Endothelial cell of umbilical vein (primary cell): ENCODE measurements around the gene RYR2.

ENCODE experiments used
- EZH2 ChIP-seq: IDR thresholded peaks from 2 replicates; pipeline ENCODE4 v1.6.1; 2012; ENCODE audit warnings: borderline replicate concordance, low read depth, mild to moderate bottlenecking, moderate library complexity, low read length, inconsistent platforms; ENCODE audit not compliant: severe bottlenecking
- FOS ChIP-seq: IDR thresholded peaks from 2 replicates; pipeline ENCODE4 v1.6.1; 2011; ENCODE audit warnings: mild to moderate bottlenecking, low read length, moderate library complexity, borderline replicate concordance; ENCODE audit not compliant: insufficient read depth
- MYC ChIP-seq: IDR thresholded peaks from one replicate; pipeline ENCODE4 v1.6.1; 2011; ENCODE audit warnings: mild to moderate bottlenecking, low read depth, low read length
- POLR2A ChIP-seq: IDR thresholded peaks from 2 replicates; pipeline ENCODE4 v1.6.1; 2012; ENCODE audit warnings: low read depth, mild to moderate bottlenecking, control low read depth, low read length
- POLR2AphosphoS5 ChIP-seq: IDR thresholded peaks from 2 replicates; pipeline ENCODE4 v1.6.1; 2012; ENCODE audit warnings: low read depth, mild to moderate bottlenecking, control low read depth, low read length, moderate library complexity; ENCODE audit not compliant: insufficient read depth
- TF ChIP-seq, protein P1 (sequence below), 2 donors: IDR thresholded peaks; 1 replicate in 1 of 2; 2 replicates in 1 of 2; pipeline ENCODE4 v1.5.1; 2011; ENCODE audit warnings: low read length in 2 of 2, mild to moderate bottlenecking in 2 of 2, moderate library complexity in 2 of 2, control low read depth in 1 of 2, inconsistent platforms in 1 of 2, low read depth in 1 of 2; ENCODE audit not compliant: insufficient read depth in 1 of 2; ENCODE audit errors: extremely low read depth in 1 of 2

DNA sequence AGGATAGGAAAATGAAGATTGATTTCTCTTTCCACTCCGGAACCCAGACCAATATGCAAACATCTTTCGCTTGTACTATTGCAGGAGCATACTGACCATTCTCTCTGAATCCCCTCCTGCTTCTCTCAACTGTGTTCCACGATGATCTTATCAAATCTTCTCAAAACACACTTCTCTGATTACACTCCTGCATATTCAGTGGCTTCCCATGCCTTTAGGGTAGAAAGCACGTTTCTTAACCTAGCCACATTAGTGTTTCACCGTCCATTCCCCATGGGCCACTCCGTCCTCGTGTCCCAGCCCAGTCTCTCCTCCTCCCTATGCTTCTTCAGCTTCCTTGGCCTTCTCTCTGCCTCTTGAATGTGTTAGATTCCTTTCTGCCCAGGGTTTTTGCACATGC lies 650.3 kb downstream of the RYR2 start:
- TF ChIP-seq, protein P1, sequence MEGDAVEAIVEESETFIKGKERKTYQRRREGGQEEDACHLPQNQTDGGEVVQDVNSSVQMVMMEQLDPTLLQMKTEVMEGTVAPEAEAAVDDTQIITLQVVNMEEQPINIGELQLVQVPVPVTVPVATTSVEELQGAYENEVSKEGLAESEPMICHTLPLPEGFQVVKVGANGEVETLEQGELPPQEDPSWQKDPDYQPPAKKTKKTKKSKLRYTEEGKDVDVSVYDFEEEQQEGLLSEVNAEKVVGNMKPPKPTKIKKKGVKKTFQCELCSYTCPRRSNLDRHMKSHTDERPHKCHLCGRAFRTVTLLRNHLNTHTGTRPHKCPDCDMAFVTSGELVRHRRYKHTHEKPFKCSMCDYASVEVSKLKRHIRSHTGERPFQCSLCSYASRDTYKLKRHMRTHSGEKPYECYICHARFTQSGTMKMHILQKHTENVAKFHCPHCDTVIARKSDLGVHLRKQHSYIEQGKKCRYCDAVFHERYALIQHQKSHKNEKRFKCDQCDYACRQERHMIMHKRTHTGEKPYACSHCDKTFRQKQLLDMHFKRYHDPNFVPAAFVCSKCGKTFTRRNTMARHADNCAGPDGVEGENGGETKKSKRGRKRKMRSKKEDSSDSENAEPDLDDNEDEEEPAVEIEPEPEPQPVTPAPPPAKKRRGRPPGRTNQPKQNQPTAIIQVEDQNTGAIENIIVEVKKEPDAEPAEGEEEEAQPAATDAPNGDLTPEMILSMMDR (IDR thresholded peaks at IDR 0.05; ENCODE audit: extremely low read depth in 1 of 2, insufficient read depth in 1 of 2, low read depth in 1 of 2, low read length in 2 of 2): no peak
- TF ChIP-seq POLR2A: no peak
- no peak for TF ChIP-seq MYC
- TF ChIP-seq POLR2AphosphoS5: no peak
- TF ChIP-seq EZH2: no peak
- no peak for TF ChIP-seq FOS
